Astrocyte of the hippocampus (primary cell): Measurements from ENCODE around the gene ZNF48.

Experiments
- DNase-seq: peaks from one replicate; pipeline ENCODE4 v3.0.0; 2011; ENCODE audit warnings: low read depth, low spot score

ZNF48 gene

GRCh38 chr16:30439720-30440348 lies 44.6 kb downstream of the ZNF48 start:
- no peak for DNase-seq

DNA sequence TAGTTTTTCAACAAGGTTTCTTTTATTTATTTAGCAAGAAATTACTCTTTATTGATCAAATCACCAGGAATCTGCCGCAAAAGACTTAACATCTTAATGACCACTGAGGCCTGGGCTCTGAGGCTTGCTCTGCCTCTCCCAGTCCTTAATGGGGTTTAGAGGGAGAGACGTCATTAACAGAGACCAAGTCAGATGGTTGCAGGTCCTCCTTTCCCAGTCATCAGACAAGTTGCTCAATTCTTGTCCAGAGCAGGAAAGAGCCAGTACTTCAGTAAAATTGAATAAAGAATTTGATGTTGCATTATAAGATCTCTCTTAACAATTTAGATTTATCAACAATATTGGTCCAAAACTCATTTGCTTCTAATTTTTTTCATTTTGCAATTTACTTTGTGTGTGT lies 48.4 kb downstream of the ZNF48 start:
- no peak for DNase-seq

GRCh38 chr16:30444231-30445148 lies 49.3 kb downstream of the ZNF48 start:
- DNase-seq, result no peak

- DNase-seq, result no peak
These were observed 49.9 kb downstream of the ZNF48 start for GRCh38 chr16:30445149-30445407.

GRCh38 chr16:30445408-30446202 lies 50.4 kb downstream of the ZNF48 start, which contains the start of gene SEPHS2:
Gene SEPHS2 (minus strand): TSS chr16:30445874. CDS start chr16:30445727, 147 bp downstream.
- DNase-seq, result peak; percentile 98

DNA sequence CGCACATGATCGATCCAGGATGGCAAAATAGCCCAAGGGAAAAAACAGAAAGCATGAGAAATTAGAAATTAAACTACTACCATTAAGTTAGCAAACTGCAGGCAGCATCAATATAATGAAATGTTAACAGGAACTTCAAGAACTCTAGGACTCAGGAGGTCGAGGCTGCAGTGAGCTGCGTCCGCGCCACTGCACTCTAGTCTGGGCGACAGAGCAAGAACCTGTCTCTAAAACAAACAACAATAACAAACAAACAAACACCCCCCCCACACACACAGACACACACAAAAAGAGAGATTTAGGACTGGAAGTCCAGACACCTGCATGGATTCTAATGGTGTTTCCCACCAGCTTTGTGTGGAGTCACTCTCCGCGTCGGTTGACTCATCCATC lies 51.0 kb downstream of the ZNF48 start:
- no peak for DNase-seq

DNA sequence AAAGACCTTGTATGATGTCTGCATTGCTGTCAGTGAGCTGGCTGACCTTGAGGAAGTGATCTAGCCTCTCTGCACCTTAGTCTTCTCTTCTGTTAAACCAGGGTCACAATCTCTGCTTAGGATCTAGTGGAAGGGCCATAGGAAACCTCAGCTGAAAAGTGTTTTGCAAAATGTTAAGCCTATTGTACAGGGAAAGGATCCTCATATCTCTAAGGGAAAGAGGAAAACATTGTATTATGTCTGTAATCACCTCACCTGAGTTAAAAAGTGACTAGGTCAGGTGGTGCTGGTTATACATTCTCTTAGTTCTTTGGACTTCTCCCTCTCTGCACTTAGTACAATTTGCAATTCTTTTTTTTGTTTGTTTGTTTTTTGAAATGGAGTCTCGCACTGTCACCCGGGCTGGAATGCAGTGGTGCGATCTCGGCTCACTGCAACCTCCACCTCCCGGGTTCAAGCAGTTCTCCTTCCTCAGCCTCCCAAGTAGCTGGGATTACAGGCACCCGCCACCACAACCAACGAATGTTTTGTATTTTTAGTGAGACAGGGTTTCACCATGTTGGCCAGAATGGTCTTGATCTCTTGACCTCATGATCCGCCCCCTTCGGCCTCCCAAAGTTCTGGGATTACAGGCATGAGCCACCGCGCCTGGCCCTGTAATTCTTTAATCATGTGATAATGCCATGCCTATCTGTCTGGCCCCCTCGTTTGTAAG lies 52.4 kb downstream of the ZNF48 start:
- no peak for DNase-seq

DNA sequence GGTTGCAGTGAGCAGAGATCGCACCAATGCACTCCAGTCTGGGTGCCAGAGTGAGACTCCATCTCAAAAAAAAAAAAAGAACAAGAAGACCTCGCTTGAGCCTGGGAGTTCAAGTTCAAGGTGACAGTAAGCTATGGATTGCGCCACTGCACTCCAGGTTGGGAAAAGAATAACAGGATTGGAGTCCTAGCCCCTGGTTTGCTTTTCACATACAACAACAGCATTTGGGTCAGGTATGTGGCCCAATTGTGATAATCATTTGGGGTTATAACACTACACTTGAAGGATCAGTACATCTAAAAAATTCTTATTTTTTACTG lies 53.9 kb downstream of the ZNF48 start:
- no peak for DNase-seq
